NCI-H2081 treated with DMSO at 0.1 percent for 48 hours (cell line): Measurements from ENCODE around the gene CD3G.
A peak's percentile ranks its signal among the peaks of the same experiment; 100 is the strongest.
"Not testable (repeated sequence)": the region's sequence is repeated elsewhere in the genome, so short reads cannot be mapped to it uniquely, and the experiment has no call there.

Experiments
- DNase-seq: peaks from one replicate; lab custom pipeline; 2025; lab: John Stamatoyannopoulos, UW

The CD3G gene

GRCh38 chr11:118379497-118379896 lies 35.4 kb downstream of the CD3G start:
- no peak for DNase-seq

GRCh38 chr11:118380571-118380970 lies 36.4 kb downstream of the CD3G start:
- no peak for DNase-seq

DNA sequence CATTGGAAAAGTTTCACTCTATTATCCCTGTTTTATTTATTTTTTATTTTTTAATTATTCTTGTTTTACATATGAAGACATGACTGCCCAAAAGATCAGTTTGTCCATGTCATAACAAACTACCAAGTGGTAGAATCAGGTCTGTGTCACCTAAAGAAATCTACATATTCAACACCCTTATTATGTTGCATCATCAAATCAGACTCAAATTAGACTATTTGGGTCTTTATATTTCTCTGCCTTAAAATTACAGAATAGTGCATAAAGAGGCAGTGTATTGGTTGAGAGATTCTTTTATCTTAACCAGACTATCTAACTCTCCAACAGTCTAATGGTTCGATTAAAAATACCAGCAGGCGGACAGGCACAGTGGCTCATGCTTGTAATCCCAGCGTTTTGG lies 38.8 kb downstream of the CD3G start:
- no peak for DNase-seq

- DNase-seq, result no peak
Measured at GRCh38 chr11:118383657-118384056, 39.5 kb downstream of the CD3G start.

GRCh38 chr11:118396097-118396501 lies 52.0 kb downstream of the CD3G start:
- DNase-seq, result no peak

- no peak for DNase-seq
Measured at GRCh38 chr11:118397448-118397847, 53.3 kb downstream of the CD3G start.

GRCh38 chr11:118398791-118399559 lies 54.8 kb downstream of the CD3G start:
- DNase-seq, result no peak

DNA sequence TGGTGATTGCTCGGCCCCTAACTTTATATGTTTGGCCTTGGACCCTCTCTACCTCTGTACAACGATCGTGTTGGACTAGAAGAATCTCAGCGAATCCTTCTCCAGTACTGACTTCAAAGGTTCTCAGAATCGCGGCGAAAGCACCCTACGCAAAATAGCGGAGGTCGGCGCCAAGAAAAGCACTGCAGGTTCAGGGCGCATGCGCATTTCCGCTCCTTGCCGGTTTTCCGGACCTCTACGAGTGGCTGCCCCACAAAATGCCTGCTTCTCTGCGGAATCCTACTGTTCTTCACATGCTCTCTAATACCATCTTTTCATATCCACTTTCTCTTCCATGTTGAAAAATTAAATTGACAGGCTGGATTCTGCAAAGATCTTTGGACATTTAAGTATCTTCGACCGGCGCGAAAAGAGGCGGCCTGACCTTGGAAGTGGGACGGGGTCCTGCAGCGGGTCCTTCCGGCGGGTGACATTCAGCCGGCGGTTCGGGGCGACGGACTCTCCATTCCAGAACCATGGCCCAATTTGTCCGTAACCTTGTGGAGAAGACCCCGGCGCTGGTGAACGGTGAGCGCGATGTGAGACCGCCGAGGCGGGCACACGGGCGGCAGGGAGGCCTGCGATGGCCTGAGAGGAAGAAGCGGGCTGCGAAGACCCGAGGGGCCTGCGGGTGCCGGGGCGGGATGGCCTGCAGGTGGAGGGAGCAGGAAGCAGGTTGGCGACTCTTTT lies 57.2 kb downstream of the CD3G start, which contains the start of gene ATP5MG:
ATP5MG (plus strand) TSS at position 456 of the 729 bp plus-strand sequence; CDS start at position 516, 60 bp downstream.
- DNase-seq, result peak; percentile 79

- no peak for DNase-seq
Measured at GRCh38 chr11:118401880-118402590, 57.9 kb downstream of the CD3G start.

DNA sequence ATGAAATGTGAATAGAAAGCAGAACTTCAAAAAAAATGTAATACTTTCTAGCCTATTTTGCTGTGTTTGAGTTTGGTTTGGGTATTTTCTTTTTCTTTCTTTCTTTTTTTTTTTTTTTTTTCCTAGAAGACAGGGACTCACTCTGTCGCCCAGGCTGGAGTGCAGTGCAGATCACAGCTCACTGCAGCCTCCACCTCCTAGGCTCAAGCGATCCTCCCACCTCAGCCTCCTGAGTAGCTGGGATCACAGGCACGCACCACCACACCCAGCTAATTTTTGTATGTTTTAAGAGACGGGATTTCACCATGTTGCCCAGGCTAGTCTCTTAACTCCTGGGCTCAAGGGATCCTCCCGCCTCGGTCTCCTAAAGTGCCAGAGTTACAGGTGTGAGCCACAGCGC lies 58.5 kb downstream of the CD3G start:
- DNase-seq, result not testable (repeated sequence)
